Gastrocnemius medialis (tissue), 4 donors: ENCODE data around the gene MLN. TPM values are rescaled to one million over a fixed set of nuclear protein-coding genes. Genes with fewer than 3 reads are reported as not detected.

Experiments
- ATAC-seq, 2 donors: fragments of 150-250 bp; one replicate each; pipeline ENCODE4 v1.9.1; 2016
- DNase-seq, 2 donors: peaks; one replicate each; pipeline ENCODE4 v3.0.0-alpha.2; 2019
- H3K27ac ChIP-seq, 4 donors: fragments of 200-600 bp; sonication (generic); 1 replicate in 1 of 4; 2 replicates in 3 of 4; pipeline ENCODE4 v1.5.1; 2016 to 2018; ENCODE audit warnings: mild to moderate bottlenecking in 2 of 4, moderate library complexity in 1 of 4
- H3K27me3 ChIP-seq, 3 donors: fragments of 200-600 bp; sonication (generic) in 2 of 3; 1 replicate in 1 of 3; 2 replicates in 2 of 3; pipeline versions ENCODE4 v1.5.1 to v1.6.0; 2016 to 2019; ENCODE audit warnings: mild to moderate bottlenecking in 1 of 3, moderate library complexity in 1 of 3
- H3K36me3 ChIP-seq, 2 donors: fragments of 200-600 bp; sonication (generic) in 1 of 2; one replicate each; pipeline ENCODE4 v1.5.1; 2017 to 2018
- H3K4me1 ChIP-seq, 2 donors: fragments of 200-600 bp; sonication (generic) in 1 of 2; one replicate each; pipeline ENCODE4 v1.5.1; 2016 to 2017; ENCODE audit warnings: mild to moderate bottlenecking in 2 of 2
- H3K4me3 ChIP-seq, 4 donors: fragments of 200-600 bp; sonication (generic) in 3 of 4; 1 replicate in 1 of 4; 2 replicates in 3 of 4; pipeline ENCODE4 v1.5.1; 2016 to 2019; ENCODE audit warnings: mild to moderate bottlenecking in 2 of 4
- H3K9me3 ChIP-seq, 3 donors: fragments of 200-600 bp; sonication (generic) in 2 of 3; 1 replicate in 1 of 3; 2 replicates in 2 of 3; pipeline ENCODE4 v1.5.1; 2016 to 2019
- POLR2A ChIP-seq, 2 donors: fragments of 450-650 bp; IDR thresholded peaks; one replicate each; pipeline ENCODE4 v1.6.1; 2017; ENCODE audit warnings: antibody characterized with exemption in 2 of 2, mild to moderate bottlenecking in 2 of 2, moderate library complexity in 2 of 2
- in situ Hi-C, 4 donors: fragments of 200-750 bp; cut with MboI; loops; one replicate each; pipeline versions ENCODE4 v1.15.0 to v1.8.0; 2017; ENCODE audit warnings: low sequenced_read_pairs in 4 of 4
- intact Hi-C: fragments of 100-400 bp; cut with DNase I; formaldehyde crosslinking; loops from one replicate; pipeline ENCODE4 v1.15.1; 2023; ENCODE audit warnings: low total_unique reads
- total RNA-seq, 4 donors: library from RNA; depleted of rRNA; stranded (reverse); fragments of >200 nt; gene quantifications; one replicate each; pipeline versions ENCODE4 v1.1.0 to v1.2.3, GENCODE V29; 2016
- TF ChIP-seq, protein P1 (sequence below), 5 experiments: fragments of 450-650 bp in 3 of 5; fragments of 200-600 bp in 2 of 5; sonication (generic) in 2 of 5; IDR thresholded peaks in 4 of 5; conservative IDR thresholded peaks in 1 of 5; 1 replicate in 4 of 5; 2 replicates in 1 of 5; pipeline ENCODE4 v1.5.1; 2016 to 2019; ENCODE audit warnings: antibody characterized with exemption in 5 of 5, mild to moderate bottlenecking in 3 of 5, moderate library complexity in 3 of 5

Gene MLN
- total RNA-seq, 4 donors from 2014 or later: not detected

DNA sequence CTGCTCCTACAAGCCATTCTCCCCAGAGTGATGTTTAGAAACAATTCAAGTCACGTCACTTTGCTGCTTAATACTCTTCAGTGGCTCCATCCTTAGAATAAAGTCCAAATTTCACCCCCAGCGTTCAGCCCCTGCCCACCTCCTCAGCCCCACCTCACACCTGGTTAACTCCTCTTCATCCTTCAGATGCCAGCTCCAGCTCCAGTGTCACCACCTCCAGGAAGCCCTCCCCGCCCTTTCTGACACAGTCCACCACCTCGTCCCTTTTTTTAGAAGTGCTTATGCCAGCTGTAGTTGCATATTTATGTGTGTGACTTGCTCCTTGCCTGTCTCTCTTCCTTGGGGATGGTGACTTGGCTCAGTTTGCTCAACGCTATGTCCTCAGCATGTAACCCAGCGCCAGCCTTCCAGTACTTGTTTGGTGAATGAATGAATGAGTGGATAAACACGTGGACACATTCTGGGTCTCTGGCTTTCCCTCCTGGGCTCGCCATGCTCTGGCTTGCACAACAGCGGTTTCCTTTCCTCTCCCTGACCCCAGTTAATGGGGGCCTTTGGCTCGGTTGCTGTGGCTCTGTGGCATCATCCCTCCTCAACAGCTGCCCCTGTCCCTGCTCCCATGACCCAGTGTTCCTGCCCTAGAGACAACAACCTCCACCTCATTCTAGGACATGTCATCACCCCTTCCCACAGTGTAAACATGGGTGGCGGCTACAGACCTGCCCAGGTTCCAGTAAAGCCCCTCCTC, 53.4 kb downstream of the MLN start:
- ATAC-seq: peak; percentile 45 to 53

DNA sequence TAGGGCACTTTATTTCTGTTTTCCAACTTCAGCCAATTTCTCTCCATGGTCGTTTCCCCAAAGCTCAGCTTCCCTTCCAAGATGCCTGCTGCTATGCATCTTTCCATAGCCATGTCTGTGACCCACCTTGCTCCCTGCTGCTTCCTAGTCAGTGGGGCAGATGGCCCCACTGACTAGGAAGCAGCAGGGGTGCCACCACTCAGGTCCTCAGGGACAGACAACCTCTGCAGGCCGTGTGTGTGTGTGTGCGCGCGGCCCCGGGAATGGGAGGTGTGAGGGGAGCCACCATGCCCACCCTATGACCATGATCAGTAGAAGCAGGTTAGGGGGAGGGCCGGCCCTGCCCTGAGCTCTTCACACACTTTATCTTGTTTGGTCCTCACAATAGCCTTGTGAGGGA, 54.4 kb downstream of the MLN start:
- intact Hi-C loops: loop anchor here (5.0 to 10.0 kb wide), 2 partner anchors 1615 to 1978 kb away; no protein-coding TSS in a partner anchor
- H3K4me1 ChIP-seq: peaks cover 15 to 26% of the 10 kb centered on the region in 2 donors
- ATAC-seq (no peak), DNase-seq (peak in 1 of 2 donors; percentile 40)
- H3K9me3 ChIP-seq: no peaks in the 10 kb centered on the region
- in situ Hi-C loops: loop anchor here in 1 of 4 donors (25.0 kb wide), 1 partner anchor 538 kb away; no protein-coding TSS in a partner anchor
- no peak for TF ChIP-seq POLR2A (IDR thresholded peaks at IDR 0.05)
- TF ChIP-seq, protein P1, sequence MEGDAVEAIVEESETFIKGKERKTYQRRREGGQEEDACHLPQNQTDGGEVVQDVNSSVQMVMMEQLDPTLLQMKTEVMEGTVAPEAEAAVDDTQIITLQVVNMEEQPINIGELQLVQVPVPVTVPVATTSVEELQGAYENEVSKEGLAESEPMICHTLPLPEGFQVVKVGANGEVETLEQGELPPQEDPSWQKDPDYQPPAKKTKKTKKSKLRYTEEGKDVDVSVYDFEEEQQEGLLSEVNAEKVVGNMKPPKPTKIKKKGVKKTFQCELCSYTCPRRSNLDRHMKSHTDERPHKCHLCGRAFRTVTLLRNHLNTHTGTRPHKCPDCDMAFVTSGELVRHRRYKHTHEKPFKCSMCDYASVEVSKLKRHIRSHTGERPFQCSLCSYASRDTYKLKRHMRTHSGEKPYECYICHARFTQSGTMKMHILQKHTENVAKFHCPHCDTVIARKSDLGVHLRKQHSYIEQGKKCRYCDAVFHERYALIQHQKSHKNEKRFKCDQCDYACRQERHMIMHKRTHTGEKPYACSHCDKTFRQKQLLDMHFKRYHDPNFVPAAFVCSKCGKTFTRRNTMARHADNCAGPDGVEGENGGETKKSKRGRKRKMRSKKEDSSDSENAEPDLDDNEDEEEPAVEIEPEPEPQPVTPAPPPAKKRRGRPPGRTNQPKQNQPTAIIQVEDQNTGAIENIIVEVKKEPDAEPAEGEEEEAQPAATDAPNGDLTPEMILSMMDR (IDR thresholded peaks at IDR 0.05 in 4 of 5, conservative IDR thresholded peaks at IDR 0.05 in 1 of 5): no peak
- peak overlapping the region; percentile 98 to 100 (median 100) for H3K27ac ChIP-seq
- H3K36me3 ChIP-seq: peaks cover 0 to 12% of the 10 kb centered on the region in 2 donors
- H3K4me3 ChIP-seq: peak overlapping the region; percentile 34 to 88 (median 66)
- no peaks in the 10 kb centered on the region for H3K27me3 ChIP-seq

More for the DNA sequence above, 53.4 kb downstream of the MLN start:
- in situ Hi-C loops (loop anchor here in 1 of 4 donors (25.0 kb wide), 1 partner anchor 412 kb away; no protein-coding TSS in a partner anchor), intact Hi-C loops (loop anchor here (1.0 kb wide), 2 partner anchors 20 to 527 kb away; no protein-coding TSS in a partner anchor)
- H3K27ac ChIP-seq: peak overlapping the region; percentile 98 to 100 (median 100)
- H3K4me1 ChIP-seq: peaks cover 22 to 33% of the 10 kb centered on the region in 2 donors
- H3K4me3 ChIP-seq: peak overlapping the region; percentile 34 to 88 (median 66)
- TF ChIP-seq POLR2A (IDR thresholded peaks at IDR 0.05): peak in 1 of 2 donors; percentile 47
- TF ChIP-seq, protein P1 (IDR thresholded peaks at IDR 0.05 in 4 of 5, conservative IDR thresholded peaks at IDR 0.05 in 1 of 5): peak in 1 of 5 experiments; percentile 33
- peak; percentile 96 to 99 for DNase-seq
- peaks cover 0 to 4% of the 10 kb centered on the region in 2 donors for H3K36me3 ChIP-seq
- H3K9me3 ChIP-seq: no peaks in the 10 kb centered on the region
- no peaks in the 10 kb centered on the region for H3K27me3 ChIP-seq

DNA sequence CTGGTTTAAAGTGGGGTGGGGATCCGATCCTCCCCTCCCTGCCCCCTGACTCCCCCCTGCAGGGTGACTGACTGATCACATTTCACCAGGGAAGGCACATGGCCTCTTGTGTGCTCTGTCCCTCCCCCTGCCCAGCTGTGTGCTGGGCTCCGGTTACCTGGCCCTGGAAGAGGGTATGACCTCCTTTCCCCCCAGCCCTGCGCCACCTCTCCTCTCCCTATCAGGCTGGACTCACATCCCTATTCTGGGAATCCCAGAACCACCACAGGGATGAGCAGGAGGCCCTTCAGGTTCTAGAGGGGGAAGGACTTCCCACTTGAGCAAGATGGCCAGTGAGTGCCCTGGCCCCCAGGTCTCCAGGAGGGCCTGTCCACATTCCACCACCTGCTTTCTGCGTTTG, 55.0 kb downstream of the MLN start:
- TF ChIP-seq, protein P1 (IDR thresholded peaks at IDR 0.05 in 4 of 5, conservative IDR thresholded peaks at IDR 0.05 in 1 of 5): peak in 1 of 5 experiments; percentile 42
- peak in 1 of 2 donors; percentile 93 for TF ChIP-seq POLR2A (IDR thresholded peaks at IDR 0.05)
- peak; percentile 10 to 11 for ATAC-seq
- in situ Hi-C loops: loop anchor here in 1 of 4 donors (25.0 kb wide), 1 partner anchor 538 kb away; no protein-coding TSS in a partner anchor
- peaks cover 15 to 26% of the 10 kb centered on the region in 2 donors for H3K4me1 ChIP-seq
- H3K27me3 ChIP-seq: no peaks in the 10 kb centered on the region
- no peaks in the 10 kb centered on the region for H3K9me3 ChIP-seq
- peaks cover 0 to 12% of the 10 kb centered on the region in 2 donors for H3K36me3 ChIP-seq
- H3K4me3 ChIP-seq: peak overlapping the region; percentile 66 to 88 (median 79)
- DNase-seq: peak; percentile 93 to 98
- H3K27ac ChIP-seq: peak overlapping the region; percentile 98 to 100 (median 100)
- intact Hi-C loops: loop anchor here (5.0 to 10.0 kb wide), 2 partner anchors 1616 to 1978 kb away; no protein-coding TSS in a partner anchor

DNA sequence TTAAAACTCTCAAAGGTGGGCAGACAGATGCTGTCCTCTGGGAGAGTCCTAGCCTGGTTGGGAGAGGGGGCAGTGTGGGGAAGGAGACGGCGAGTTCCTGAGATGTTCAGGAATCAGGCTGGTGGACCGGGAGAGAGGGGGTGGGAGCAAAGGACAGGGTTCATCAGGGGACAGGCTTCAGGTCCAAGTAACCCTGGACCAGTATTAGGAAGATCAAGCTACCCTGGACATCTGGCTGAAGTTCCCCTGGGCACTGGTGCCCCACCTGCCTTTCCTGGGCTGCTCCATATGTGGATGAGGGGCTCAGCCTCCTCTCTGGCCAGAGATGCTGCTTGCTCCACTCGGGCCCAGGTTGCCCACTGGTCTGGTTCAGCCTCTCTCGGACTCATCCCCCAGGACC, 56.0 kb downstream of the MLN start:
- H3K4me1 ChIP-seq: peaks cover 15 to 26% of the 10 kb centered on the region in 2 donors
- peak overlapping the region; percentile 66 to 88 (median 79) for H3K4me3 ChIP-seq
- H3K36me3 ChIP-seq: peaks cover 0 to 20% of the 10 kb centered on the region in 2 donors
- ATAC-seq: peak; percentile 0 to 1
- DNase-seq: peak; percentile 69 to 89
- TF ChIP-seq, protein P1 (IDR thresholded peaks at IDR 0.05 in 4 of 5, conservative IDR thresholded peaks at IDR 0.05 in 1 of 5): no peak
- peak in 1 of 2 donors; percentile 63 for TF ChIP-seq POLR2A (IDR thresholded peaks at IDR 0.05)
- intact Hi-C loops (loop anchor here (1.0 to 10.0 kb wide), 3 partner anchors 16 to 1979 kb away; no protein-coding TSS in a partner anchor), in situ Hi-C loops (loop anchor here in 1 of 4 donors (25.0 kb wide), 1 partner anchor 539 kb away; no protein-coding TSS in a partner anchor)
- peak overlapping the region; percentile 98 to 100 (median 100) for H3K27ac ChIP-seq
- no peaks in the 10 kb centered on the region for H3K9me3 ChIP-seq
- no peaks in the 10 kb centered on the region for H3K27me3 ChIP-seq
